Smooth muscle cell (in vitro differentiated cells): ENCODE results near the gene SPSB4. TPM values are rescaled to one million over a fixed set of nuclear protein-coding genes. Genes with fewer than 3 reads are reported as not detected.

ENCODE experiments used
- DNase-seq: peaks from one replicate; lab custom pipeline; 2025; ENCODE audit not compliant: unreplicated experiment; lab: John Stamatoyannopoulos, UW
- H2AFZ ChIP-seq: fragments of 200-600 bp; sonication (generic); 2 replicates; pipeline ENCODE4 v1.6.0; 2016; ENCODE audit warnings: antibody characterized with exemption, low read depth, mild to moderate bottlenecking
- H3F3A ChIP-seq: fragments of 200-600 bp; sonication (generic); 2 replicates; pipeline ENCODE4 v1.6.0; 2017; ENCODE audit warnings: antibody characterized with exemption, low read depth
- H3K27ac ChIP-seq: fragments of 200-600 bp; sonication (generic); 2 replicates; pipeline ENCODE4 v1.5.1; 2016; ENCODE audit warnings: low read depth, mild to moderate bottlenecking
- H3K27me3 ChIP-seq: fragments of 200-600 bp; sonication (generic); 2 replicates; pipeline ENCODE4 v1.6.1; 2016; ENCODE audit warnings: low read depth, mild to moderate bottlenecking
- H3K36me3 ChIP-seq: fragments of 200-600 bp; sonication (generic); 2 replicates; pipeline ENCODE4 v1.5.1; 2016; ENCODE audit warnings: low read depth
- H3K4me1 ChIP-seq: fragments of 200-600 bp; sonication (generic); 2 replicates; pipeline ENCODE4 v1.5.1; 2016; ENCODE audit warnings: low read depth
- H3K4me2 ChIP-seq: fragments of 200-600 bp; sonication (generic); 2 replicates; pipeline ENCODE4 v1.6.0; 2016; ENCODE audit warnings: mild to moderate bottlenecking
- H3K4me3 ChIP-seq: fragments of 200-600 bp; sonication (generic); 2 replicates; pipeline ENCODE4 v1.5.1; 2016; ENCODE audit warnings: mild to moderate bottlenecking
- H3K79me2 ChIP-seq: fragments of 200-600 bp; sonication (generic); 2 replicates; pipeline ENCODE4 v1.6.0; 2016; ENCODE audit warnings: low read depth, mild to moderate bottlenecking
- H3K9ac ChIP-seq: fragments of 200-600 bp; sonication (generic); 2 replicates; pipeline ENCODE4 v1.6.0; 2016; ENCODE audit warnings: low read depth
- H3K9me3 ChIP-seq: fragments of 200-600 bp; sonication (generic); replicated peaks from 2 replicates; pipeline ENCODE4 v1.5.1; 2016; ENCODE audit warnings: low read depth
- H4K20me1 ChIP-seq: fragments of 200-600 bp; sonication (generic); 2 replicates; pipeline ENCODE4 v1.6.0; 2016; ENCODE audit warnings: low read depth
- WGBS: methylation state at CpG from one replicate; pipeline ENCODE4 v1.1.7; 2016; ENCODE audit warnings: low lambda C conversion rate; 5-methylcytosine and 5-hydroxymethylcytosine counted together
- polyA plus RNA-seq: library from polyadenylated mRNA; unstranded; fragments of >200 nt; fragmentation: Nextera tagmentation; extraction: Ambion mirVana; gene quantifications from 2 replicates; pipeline ENCODE4 v1.2.1, GENCODE V29; 2016
- total RNA-seq: library from RNA; depleted of rRNA; stranded (reverse); fragments of >200 nt; gene quantifications from 2 replicates; pipeline ENCODE4 v1.2.3, GENCODE V29; 2014
- TF ChIP-seq, protein P1 (sequence below): fragments of 200-600 bp; sonication (generic); IDR thresholded peaks from 2 replicates; pipeline ENCODE4 v1.5.1; 2017; ENCODE audit warnings: borderline replicate concordance, mild to moderate bottlenecking, antibody characterized with exemption; ENCODE audit not compliant: insufficient read depth, poor library complexity, severe bottlenecking

Gene SPSB4
- total and polyA plus RNA-seq, 2 experiments from 2014 or later = 1.8 to 3.9 TPM

DNA sequence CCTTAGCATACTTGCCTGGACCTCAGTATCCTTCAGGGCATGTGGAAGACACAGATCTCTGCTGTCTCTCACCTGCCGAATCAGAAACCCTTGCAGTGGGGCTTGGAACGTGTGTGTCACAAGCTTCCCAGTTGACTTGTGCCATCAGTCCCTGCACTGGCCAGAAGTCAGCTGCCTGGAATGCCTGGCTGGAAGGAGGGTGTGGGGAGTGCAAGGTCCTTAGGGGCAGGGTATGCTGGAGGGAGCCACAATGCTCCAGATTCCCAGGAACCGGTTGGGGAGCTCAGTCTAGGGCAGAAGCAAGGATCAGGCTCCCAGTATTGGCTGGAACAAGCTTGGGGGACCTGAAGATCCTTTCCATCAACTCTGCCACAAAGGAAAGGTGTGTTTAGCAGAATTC, 27.1 kb downstream of the SPSB4 start:
- no peak overlapping the region for H3K4me3 ChIP-seq
- no peaks in the 10 kb centered on the region for H4K20me1 ChIP-seq
- DNase-seq = no peak
- H3K36me3 ChIP-seq = no peaks in the 10 kb centered on the region
- H3K4me2 ChIP-seq = peak overlapping the region; percentile 76
- H3F3A ChIP-seq = peaks cover 19% of the 10 kb centered on the region
- TF ChIP-seq, protein P1, sequence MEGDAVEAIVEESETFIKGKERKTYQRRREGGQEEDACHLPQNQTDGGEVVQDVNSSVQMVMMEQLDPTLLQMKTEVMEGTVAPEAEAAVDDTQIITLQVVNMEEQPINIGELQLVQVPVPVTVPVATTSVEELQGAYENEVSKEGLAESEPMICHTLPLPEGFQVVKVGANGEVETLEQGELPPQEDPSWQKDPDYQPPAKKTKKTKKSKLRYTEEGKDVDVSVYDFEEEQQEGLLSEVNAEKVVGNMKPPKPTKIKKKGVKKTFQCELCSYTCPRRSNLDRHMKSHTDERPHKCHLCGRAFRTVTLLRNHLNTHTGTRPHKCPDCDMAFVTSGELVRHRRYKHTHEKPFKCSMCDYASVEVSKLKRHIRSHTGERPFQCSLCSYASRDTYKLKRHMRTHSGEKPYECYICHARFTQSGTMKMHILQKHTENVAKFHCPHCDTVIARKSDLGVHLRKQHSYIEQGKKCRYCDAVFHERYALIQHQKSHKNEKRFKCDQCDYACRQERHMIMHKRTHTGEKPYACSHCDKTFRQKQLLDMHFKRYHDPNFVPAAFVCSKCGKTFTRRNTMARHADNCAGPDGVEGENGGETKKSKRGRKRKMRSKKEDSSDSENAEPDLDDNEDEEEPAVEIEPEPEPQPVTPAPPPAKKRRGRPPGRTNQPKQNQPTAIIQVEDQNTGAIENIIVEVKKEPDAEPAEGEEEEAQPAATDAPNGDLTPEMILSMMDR = no peak
- peak overlapping the region; percentile 95 for H3K27ac ChIP-seq
- H3K79me2 ChIP-seq = no peaks in the 10 kb centered on the region
- H3K9ac ChIP-seq = no peak overlapping the region
- 48% methylated on average over 3 of the region's 3 CpGs for WGBS
- H3K27me3 ChIP-seq = no peaks in the 10 kb centered on the region
- peaks cover 39% of the 10 kb centered on the region for H3K4me1 ChIP-seq
- H2AFZ ChIP-seq = no peak overlapping the region
- H3K9me3 ChIP-seq = no peaks in the 10 kb centered on the region

DNA sequence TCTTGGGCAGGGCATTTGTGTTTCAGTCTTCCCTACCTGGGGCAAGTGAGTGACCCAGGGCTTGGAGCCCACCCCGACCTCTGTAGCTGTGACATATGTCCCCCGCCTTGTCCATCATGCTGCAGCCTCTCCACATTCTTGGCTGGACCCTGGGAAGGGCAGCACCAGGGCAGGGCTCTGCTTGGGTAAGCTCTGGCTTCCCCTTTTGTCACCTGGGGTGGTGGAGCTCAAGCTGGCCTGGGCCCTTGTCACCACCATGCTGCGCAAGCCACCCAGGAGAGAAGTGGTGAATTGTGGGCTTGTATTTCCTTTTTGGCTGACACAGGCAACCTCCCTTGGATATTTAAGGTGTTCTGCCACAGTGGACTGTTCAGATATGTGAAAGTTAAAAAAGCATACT, 29.3 kb downstream of the SPSB4 start:
- Histone ChIP-seq H3K36me3 (no peaks in the 10 kb centered on the region), H3K9me3 (no peaks in the 10 kb centered on the region), H3K79me2 (no peaks in the 10 kb centered on the region), H3F3A (peaks cover 19% of the 10 kb centered on the region), H3K4me2 (no peak overlapping the region), H4K20me1 (no peaks in the 10 kb centered on the region), H3K4me3 (no peak overlapping the region), H3K27ac (no peak overlapping the region), H3K4me1 (peaks cover 43% of the 10 kb centered on the region), H3K9ac (no peak overlapping the region), H2AFZ (no peak overlapping the region), H3K27me3 (no peaks in the 10 kb centered on the region)
- WGBS = 100% methylated on average over 3 of the region's 3 CpGs
- TF ChIP-seq, protein P1 = no peak
- no peak for DNase-seq

DNA sequence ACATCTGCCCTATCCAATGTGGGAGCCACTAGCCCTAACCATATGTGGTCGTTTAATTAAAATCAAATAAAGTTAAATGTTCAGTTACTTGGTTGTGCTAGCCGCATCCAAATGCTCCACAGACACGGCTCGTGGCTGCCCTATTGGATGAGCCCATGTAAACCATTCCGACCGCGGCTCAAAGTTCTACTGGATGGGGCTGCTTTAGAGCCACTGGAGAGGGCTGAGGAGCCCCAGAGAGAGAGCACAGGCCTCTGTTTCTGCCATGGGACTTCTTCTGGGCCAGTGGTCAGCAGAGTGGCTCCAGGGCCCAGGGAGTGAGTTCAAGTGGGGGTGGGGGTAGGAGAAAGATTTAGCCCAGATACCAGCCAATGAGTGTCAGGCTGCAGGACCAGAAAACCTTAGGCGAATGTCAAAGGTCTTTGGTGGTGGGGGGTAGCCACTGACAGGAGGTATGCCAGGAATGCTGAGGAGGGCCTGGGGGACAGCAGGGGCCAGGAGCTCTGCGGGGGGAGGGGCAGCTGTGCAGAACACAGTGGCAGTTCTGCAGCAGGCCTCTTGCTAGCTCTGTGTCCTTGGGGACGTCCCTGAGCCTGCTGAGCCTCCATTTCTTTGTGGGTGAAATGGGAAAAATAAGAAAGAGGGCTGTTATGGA, 30.1 kb downstream of the SPSB4 start:
- Histone ChIP-seq H3K27me3 (no peaks in the 10 kb centered on the region), H3K4me1 (peaks cover 38% of the 10 kb centered on the region), H3K4me2 (no peak overlapping the region), H3K27ac (no peak overlapping the region), H4K20me1 (no peaks in the 10 kb centered on the region), H3K79me2 (no peaks in the 10 kb centered on the region), H2AFZ (no peak overlapping the region), H3K36me3 (no peaks in the 10 kb centered on the region), H3K9me3 (no peaks in the 10 kb centered on the region), H3K9ac (no peak overlapping the region), H3K4me3 (no peak overlapping the region), H3F3A (peaks cover 15% of the 10 kb centered on the region)
- WGBS = 73% methylated on average over 10 of the region's 10 CpGs
- no peak for DNase-seq
- TF ChIP-seq, protein P1 = no peak

DNA sequence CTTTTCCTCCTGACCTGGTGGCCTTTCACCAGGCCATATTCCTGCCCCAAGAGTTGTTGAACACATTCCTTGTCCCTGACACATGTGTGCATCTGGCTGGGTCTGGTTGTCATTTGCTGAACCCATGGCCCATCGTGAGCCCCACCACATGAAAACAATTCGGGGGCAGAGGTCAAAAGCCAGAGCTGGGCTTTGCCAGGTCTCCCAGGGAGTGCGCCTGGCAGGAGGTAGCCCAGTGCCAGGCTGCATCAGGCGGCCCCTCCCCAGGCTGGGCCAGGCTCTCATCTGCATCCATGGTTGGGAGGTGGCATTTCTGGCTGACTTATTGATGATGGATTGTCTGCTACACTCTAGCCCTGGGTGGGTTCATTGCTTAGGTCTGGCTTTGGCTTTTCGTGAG, 30.9 kb downstream of the SPSB4 start:
- H4K20me1 ChIP-seq = no peaks in the 10 kb centered on the region
- no peaks in the 10 kb centered on the region for H3K79me2 ChIP-seq
- no peaks in the 10 kb centered on the region for H3K9me3 ChIP-seq
- H3K27ac ChIP-seq = no peak overlapping the region
- no peak for DNase-seq
- no peak overlapping the region for H3K4me3 ChIP-seq
- H3K36me3 ChIP-seq = no peaks in the 10 kb centered on the region
- 77% methylated on average over 5 of the region's 5 CpGs for WGBS
- no peak overlapping the region for H3K4me2 ChIP-seq
- H3K4me1 ChIP-seq = peaks cover 34% of the 10 kb centered on the region
- H2AFZ ChIP-seq = no peak overlapping the region
- TF ChIP-seq, protein P1 = no peak
- peaks cover 9% of the 10 kb centered on the region for H3F3A ChIP-seq
- H3K9ac ChIP-seq = no peak overlapping the region
- no peaks in the 10 kb centered on the region for H3K27me3 ChIP-seq
